NCI-H82 treated with DMSO at 0.1 percent for 48 hours (cell line): ENCODE data around the gene SH2D3C.
"Not testable (repeated sequence)": the region's sequence is repeated elsewhere in the genome, so short reads cannot be mapped to it uniquely, and the experiment has no call there.

Experiments used
- DNase-seq: peaks from one replicate; lab custom pipeline; 2025; ENCODE audit not compliant: unreplicated experiment; lab: John Stamatoyannopoulos, UW

SH2D3C gene

DNA sequence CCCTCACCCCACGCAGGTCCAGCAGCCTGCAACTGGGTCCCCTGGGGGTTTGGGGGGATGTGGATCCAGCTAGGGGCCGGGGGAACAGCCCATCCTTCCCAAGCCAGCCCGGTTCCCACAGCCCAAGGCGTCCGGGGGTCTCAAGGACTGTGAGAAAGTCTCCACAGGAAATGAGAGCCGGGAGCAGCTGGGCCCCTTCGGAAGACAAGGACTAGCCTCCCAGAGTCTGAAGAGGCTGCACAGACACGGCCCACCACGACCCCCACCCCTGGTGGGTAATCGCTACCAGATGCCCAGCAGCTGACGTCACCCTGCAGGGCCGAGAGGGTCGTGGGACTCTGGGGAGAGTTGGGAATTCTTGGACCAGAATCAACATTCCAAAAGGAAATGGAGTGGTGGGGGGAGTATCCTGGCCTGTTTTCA lies 10.5 kb downstream of the SH2D3C start:
- DNase-seq, result no peak

- no peak for DNase-seq
Observed at GRCh38 chr9:127767410-127767809, 11.1 kb downstream of the SH2D3C start.

DNA sequence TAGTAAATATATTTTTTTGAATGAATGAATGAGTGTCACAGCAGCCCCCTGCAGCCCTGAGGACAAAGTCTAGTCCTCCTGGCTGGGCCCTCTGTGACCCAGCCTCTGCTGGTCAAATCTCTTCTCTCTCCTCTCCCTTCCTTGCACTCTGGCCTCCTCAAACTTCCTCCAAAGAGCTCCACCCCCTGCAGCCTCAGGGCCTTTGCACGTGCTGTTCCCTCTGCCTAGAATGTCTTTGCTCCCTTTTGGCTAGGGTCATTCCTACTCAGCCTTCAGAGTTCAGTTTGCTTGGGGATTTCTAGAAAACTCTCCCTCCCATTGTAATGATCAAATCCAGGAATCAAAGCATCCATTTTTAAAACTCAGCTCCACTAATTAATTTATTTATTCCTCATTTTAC lies 13.0 kb downstream of the SH2D3C start:
- no peak for DNase-seq

DNA sequence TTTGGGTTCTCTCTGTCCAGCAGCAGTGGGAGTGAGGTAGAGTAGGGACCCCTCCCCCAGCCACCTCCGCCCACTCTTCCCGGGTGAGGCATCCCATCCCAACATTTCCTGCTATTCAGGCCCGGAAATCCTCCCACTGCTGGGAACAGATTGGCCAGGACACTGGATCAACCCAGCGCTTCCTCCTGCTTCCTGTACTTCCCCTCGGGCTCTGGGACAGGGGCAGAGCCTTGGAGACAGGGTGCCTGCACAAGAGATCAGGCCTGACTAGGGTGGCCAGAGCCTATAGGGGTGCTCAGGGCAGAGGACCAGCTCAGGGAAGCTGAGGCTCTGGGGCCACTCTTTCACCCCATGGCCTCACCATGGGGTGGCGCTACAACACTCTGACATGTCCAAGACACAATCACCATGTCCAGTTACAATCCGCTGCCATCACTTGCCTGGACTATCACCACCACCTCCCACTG lies 14.5 kb downstream of the SH2D3C start:
- DNase-seq, result no peak

GRCh38 chr9:127762111-127762676 lies 16.3 kb downstream of the SH2D3C start:
- no peak for DNase-seq

GRCh38 chr9:127761491-127761956 lies 16.9 kb downstream of the SH2D3C start:
- DNase-seq, result no peak

DNA sequence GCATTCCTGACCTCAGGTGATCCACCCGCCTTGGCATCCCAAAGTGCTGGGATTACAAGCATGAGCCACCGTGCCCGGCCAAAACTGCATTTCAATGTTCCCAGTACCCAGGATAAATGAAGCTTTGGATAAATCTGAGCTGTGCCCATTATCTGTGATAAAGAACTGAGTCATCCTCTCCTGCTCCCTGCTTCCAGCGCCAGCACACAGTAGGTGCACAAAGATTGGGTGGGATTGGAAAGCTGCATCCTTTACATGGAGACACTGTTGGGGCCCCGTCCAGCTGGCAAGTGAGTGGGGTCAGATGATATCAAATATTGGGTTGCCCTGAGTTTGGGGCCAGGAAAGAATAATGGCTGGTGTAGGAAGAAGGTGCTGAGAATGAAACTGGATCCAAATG lies 17.4 kb downstream of the SH2D3C start:
- no peak for DNase-seq

- no peak for DNase-seq
Observed at GRCh38 chr9:127758843-127759242, 19.6 kb downstream of the SH2D3C start.

DNA sequence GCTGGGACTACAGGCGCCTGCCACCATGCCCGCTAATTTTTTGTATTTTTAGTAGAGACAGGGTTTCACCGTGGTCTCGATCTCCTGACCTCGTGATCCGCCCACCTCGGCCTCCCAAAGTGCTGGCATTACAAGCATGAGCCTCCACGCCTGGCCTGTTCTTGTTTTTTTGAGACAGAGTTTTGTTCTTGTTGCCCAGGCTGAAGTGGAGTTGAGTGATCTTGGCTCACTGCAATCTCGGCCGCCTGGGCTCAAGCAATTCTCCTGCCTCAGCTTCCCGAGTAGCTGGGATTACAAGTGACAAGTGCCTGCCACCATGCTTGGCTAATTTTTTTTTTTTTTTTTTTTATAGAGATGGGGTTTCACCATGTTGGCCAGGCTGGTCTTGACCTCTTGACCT lies 21.7 kb downstream of the SH2D3C start:
- not testable (repeated sequence) for DNase-seq

- DNase-seq, result no peak
Observed at GRCh38 chr9:127756233-127756632, 22.2 kb downstream of the SH2D3C start.

DNA sequence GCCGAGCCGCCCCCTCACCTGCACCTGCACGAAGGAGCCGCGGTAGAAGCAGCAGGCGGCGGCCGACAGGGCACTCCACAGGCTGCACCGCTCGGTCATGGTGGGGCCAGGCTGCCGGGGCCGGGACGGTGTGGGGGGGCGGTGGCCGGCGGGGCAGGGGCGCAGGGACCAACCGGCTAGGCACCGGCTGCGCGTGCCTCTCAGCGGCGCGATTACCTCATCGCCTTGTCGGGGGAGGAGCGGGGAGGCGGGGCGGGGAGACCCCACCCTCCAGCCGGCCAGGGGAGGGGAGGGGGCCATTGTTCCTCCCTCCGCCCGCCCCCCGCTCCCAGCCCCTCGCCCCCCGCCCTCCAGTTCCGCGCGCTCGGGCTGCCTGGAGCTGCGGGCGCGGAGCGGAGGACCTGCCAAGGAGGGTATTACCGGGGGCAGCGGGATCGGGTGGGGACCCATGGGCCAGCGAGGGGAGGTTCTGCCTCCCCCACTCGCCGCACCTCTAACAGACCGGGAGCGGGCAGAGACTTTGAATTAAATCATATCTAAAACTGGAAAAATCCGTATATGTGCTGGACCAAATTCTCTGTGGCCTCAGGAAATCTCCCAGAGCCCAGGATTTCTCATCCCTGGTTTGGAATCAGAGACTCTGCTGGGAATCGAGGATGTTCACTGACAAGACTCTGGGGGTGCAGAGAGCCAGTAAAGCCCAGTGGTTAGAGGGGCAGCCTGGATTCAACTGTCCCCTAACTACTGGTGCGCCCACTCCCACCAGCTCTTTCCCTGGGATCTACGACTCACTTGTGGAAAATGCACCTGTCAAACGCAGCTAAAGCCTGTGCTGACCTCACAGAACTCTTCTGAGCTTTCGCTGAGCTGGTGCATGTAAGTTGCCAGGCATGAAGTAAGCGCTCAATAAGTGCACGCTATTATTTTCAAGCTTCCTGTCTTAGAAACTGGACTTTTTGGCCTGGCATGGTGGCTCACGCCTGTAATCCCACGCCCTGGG lies 23.1 kb downstream of the SH2D3C start:
- no peak for DNase-seq

DNA sequence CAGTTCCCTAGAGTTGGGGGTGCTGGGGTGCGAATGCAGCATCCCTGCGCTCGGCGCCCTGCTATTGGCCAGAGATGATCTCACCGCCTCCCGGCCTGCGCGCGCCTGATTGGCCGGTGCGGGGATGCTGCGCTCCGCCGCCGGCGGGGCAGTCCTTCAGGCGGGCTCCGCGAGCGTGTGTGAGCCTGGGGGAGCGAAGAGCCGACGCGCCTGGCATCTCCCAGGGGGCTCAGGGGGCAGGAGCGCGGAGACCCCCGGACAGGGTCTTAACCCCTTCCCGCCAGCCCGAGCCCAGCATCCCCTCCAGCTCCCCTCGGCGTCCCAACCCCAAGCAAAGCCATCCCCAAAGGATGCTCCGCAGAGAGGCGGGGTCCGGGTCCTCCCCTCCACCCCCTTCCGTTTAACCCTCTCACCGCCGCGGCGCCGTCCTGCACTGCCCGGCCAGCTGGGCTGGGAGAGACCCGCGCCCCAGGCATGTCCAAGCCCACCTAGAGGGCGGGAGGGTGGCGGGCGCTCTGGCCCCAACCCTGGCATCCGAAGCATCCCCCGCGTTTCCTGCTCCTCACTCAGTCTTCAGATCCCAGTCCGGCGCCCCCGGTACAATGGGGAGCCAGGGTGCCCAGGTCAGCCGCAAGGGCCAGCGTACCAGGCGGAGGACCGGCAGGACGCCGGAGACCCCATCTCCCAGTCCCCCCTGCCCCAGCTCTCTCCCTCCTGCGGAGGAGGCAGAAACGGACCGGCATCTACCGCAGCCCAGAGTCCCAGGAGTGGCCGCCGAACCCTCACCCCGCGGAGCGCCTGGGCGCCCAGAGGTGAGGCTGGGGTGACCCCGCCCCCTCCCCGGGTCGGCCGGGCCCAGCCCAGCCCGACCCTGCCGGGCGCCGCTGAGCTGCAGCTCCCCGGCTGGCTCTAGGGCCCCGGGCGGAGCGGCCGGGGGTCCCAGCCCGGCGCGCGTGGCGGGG lies 24.1 kb downstream of the SH2D3C start:
- no peak for DNase-seq

DNA sequence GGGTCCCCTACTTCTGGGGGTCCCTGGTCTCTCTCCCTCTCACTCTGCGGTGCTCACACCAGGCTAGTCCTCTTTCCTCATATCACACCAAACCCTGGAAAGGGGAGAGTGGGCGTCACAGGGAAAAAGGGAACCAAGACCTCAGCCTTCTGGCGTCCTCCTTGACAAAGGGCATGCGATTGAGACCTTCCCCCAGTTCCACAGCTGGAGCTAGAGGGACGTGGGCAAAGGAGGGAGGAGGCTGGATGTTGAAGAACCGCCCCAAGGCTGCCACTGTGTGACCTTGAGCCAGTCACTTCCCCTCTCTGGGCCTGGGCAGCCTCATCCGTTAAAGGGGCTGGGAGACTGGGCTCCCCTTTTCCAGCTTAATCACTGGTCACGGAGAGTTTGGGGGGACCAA lies 24.8 kb downstream of the SH2D3C start:
- no peak for DNase-seq

GRCh38 chr9:127753148-127753547 lies 25.3 kb downstream of the SH2D3C start:
- no peak for DNase-seq

- no peak for DNase-seq
Observed at GRCh38 chr9:127751269-127752054, 27.0 kb downstream of the SH2D3C start.

DNA sequence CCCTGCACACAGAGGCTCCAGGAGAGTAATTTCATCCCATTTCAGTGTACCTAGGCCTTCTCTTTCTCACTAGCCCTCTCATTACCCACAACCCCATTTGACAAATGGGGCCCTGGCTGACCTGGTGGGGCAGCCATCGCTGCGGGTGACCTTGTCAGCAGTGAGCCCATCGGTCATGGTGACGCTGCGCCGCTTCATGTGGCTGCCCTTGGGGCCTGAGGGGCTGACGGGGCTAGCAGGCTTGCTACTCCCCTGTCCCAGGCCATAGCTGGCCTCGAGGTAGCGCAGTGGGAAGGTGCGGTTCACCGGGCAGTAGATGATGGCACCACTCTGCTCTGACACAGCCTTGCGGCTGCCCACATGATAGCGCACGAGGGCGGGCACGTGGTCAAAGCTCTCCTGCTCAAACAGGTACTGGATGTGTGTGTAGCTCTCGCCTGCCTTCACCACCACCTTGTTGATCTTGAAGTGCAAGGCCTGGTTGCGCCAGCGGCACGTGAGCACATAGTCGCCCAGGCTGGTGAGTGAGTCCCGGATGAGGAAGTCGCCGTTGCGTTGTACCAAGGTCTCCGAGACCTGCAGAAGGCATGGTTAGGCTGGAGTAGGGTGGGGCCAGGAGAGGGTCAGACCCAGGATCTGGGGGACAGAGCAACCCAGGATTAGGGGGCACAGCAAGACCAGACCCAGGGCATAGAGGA lies 29.2 kb downstream of the SH2D3C start:
- no peak for DNase-seq

- no peak for DNase-seq
Observed at GRCh38 chr9:127746959-127747569, 31.4 kb downstream of the SH2D3C start.

- no peak for DNase-seq
Observed at GRCh38 chr9:127744398-127745110, 33.9 kb downstream of the SH2D3C start.
